GM12878 (cell line): ENCODE data around the gene SERPINB13. TPM values are rescaled to one million over a fixed set of nuclear protein-coding genes. Genes with fewer than 3 reads are reported as not detected.

ENCODE experiments used
- ATAC-seq: fragments of 200-7000 bp; cut with Tn5 transposase; 3 replicates; pipeline ENCODE4 v1.9.1; 2020; ENCODE audit warnings: mild to moderate bottlenecking, moderate library complexity
- BruUV-seq: library from RNA; stranded (reverse); fragments of 400-500 nt; replicated peaks from 2 replicates; lab custom pipeline; 2021; lab: Mats Ljungman, UMichigan
- CTCF ChIA-PET: fragments of 300-600 bp; sonication (Branson Sonifier 250); formaldehyde crosslinking; extraction: SDS; loops from one replicate; lab custom pipeline; 2021; ENCODE audit warnings: inconsistent platforms; lab: Yijun Ruan, JAX
- POLR2A ChIA-PET: fragments of 350-600 bp; formaldehyde crosslinking; extraction: SDS; loops from one replicate; lab custom pipeline; 2021; ENCODE audit warnings: inconsistent platforms; lab: Charles Lee
- RAD21 ChIA-PET: fragments of 300-600 bp; sonication (Branson Sonifier 250); formaldehyde crosslinking; loops from one replicate; lab custom pipeline; 2023; ENCODE audit warnings: antibody characterized with exemption; ENCODE audit not compliant: unreplicated experiment; lab: Charles Lee
- SMC1A ChIA-PET: fragments of 300-600 bp; sonication (Branson Sonifier 250); formaldehyde crosslinking; loops from one replicate; lab custom pipeline; 2023; ENCODE audit not compliant: unreplicated experiment, uncharacterized antibody; lab: Charles Lee
- DNase-seq: peaks from one replicate; pipeline ENCODE4 v3.0.0-alpha.2; 2011; ENCODE audit warnings: low read depth, low spot score
- FAIRE-seq: peaks from 3 replicates; lab custom pipeline; 2011; peaks lifted over from hg19 to GRCh38; lab: Jason Lieb, UNC
- H2AFZ ChIP-seq: 2 replicates; pipeline ENCODE4 v1.6.0; 2011; ENCODE audit warnings: low read depth, low read length, control low read depth; ENCODE audit not compliant: control insufficient read depth
- H3K27ac ChIP-seq: 2 replicates; pipeline ENCODE4 v1.5.1; 2011; ENCODE audit warnings: control low read depth; ENCODE audit not compliant: control insufficient read depth, insufficient read depth
- H3K27me3 ChIP-seq, 2 experiments: replicated peaks in 1 of 2; 2 replicates each; pipeline versions ENCODE4 v1.6.0 to v1.6.1; 2011; ENCODE audit warnings: low read length in 1 of 2; ENCODE audit not compliant: control insufficient read depth in 2 of 2, insufficient read depth in 2 of 2
- H3K36me3 ChIP-seq, 2 experiments: 2 replicates each; pipeline ENCODE4 v1.5.1; 2011; ENCODE audit warnings: low read length in 1 of 2; ENCODE audit not compliant: control insufficient read depth in 2 of 2, insufficient read depth in 2 of 2
- H3K4me1 ChIP-seq: 2 replicates; pipeline ENCODE4 v1.6.1; 2011; ENCODE audit warnings: mild to moderate bottlenecking, low read length, moderate library complexity, mixed read lengths; ENCODE audit not compliant: control insufficient read depth, insufficient read depth
- H3K4me2 ChIP-seq: 2 replicates; pipeline ENCODE4 v1.6.0; 2011; ENCODE audit warnings: control low read depth; ENCODE audit not compliant: control insufficient read depth, insufficient read depth
- H3K4me3 ChIP-seq: fragments of 200-600 bp; sonication (generic); 2 replicates; pipeline ENCODE4 v1.5.1; 2016
- H3K79me2 ChIP-seq: 2 replicates; pipeline ENCODE4 v1.6.0; 2011; ENCODE audit warnings: low read length; ENCODE audit not compliant: control insufficient read depth, insufficient read depth
- H3K9ac ChIP-seq: 2 replicates; pipeline ENCODE4 v1.8.0; 2011; ENCODE audit warnings: low read length, control low read depth, mixed read lengths; ENCODE audit not compliant: control insufficient read depth, insufficient read depth
- H3K9me3 ChIP-seq: replicated peaks from 3 replicates; pipeline ENCODE4 v1.5.1; 2011; ENCODE audit warnings: mild to moderate bottlenecking, low read length; ENCODE audit not compliant: control insufficient read depth, insufficient read depth
- H4K20me1 ChIP-seq: 2 replicates; pipeline ENCODE4 v1.6.0; 2011; ENCODE audit not compliant: control insufficient read depth, insufficient read depth
- ASH2L ChIP-seq: fragments of 300-600, 200-600 bp; sonication (generic); IDR thresholded peaks from 2 replicates; pipeline ENCODE4 v1.6.1; 2017; ENCODE audit warnings: low read depth, mild to moderate bottlenecking, borderline replicate concordance
- CBFB ChIP-seq: IDR thresholded peaks from 2 replicates; pipeline ENCODE4 v1.6.1; 2016; ENCODE audit warnings: antibody characterized with exemption, low read depth
- CTCF ChIP-seq, 3 experiments: IDR thresholded peaks in 2 of 3; conservative IDR thresholded peaks in 1 of 3; 2 replicates each; pipeline ENCODE4 v1.5.1; 2011; ENCODE audit warnings: low read depth in 3 of 3, low read length in 3 of 3, mild to moderate bottlenecking in 3 of 3, control low read depth in 2 of 3, moderate library complexity in 2 of 3, inconsistent platforms in 1 of 3, mixed read lengths in 1 of 3; ENCODE audit not compliant: control insufficient read depth in 2 of 3, insufficient read depth in 1 of 3; ENCODE audit errors: extremely low read depth in 1 of 3
- ESRRA ChIP-seq: IDR thresholded peaks from 2 replicates; pipeline ENCODE4 v1.6.1; 2012; ENCODE audit warnings: mild to moderate bottlenecking, low read length, improper control_type of control experiment
- FOXK2 ChIP-seq: fragments of 450-650 bp; IDR thresholded peaks from 2 replicates; pipeline ENCODE4 v1.6.1; 2017; ENCODE audit warnings: mild to moderate bottlenecking, moderate library complexity
- GATAD2B ChIP-seq: fragments of 450-650 bp; conservative IDR thresholded peaks from 2 replicates; pipeline ENCODE4 v1.6.1; 2017; ENCODE audit warnings: low read depth, mild to moderate bottlenecking, moderate library complexity
- HDGF ChIP-seq: fragments of 450-650 bp; IDR thresholded peaks from 2 replicates; pipeline ENCODE4 v1.6.1; 2016; ENCODE audit warnings: antibody characterized with exemption
- MYB ChIP-seq: fragments of 150-350 bp; IDR thresholded peaks from 2 replicates; pipeline ENCODE4 v1.6.1; 2014; ENCODE audit warnings: mild to moderate bottlenecking, low read depth, low read length, borderline replicate concordance
- NFYA ChIP-seq: IDR thresholded peaks from 2 replicates; pipeline ENCODE4 v1.6.1; 2011; ENCODE audit warnings: low read depth, mild to moderate bottlenecking, low read length, improper control_type of control experiment, borderline replicate concordance
- PML ChIP-seq: IDR thresholded peaks from 2 replicates; pipeline ENCODE4 v1.6.1; 2012; ENCODE audit warnings: low read length, inconsistent platforms
- PRDM15 ChIP-seq: fragments of 450-650 bp; formaldehyde crosslinking; IDR thresholded peaks from 2 replicates; pipeline ENCODE4 v1.4.0; 2020; ENCODE audit warnings: mild to moderate bottlenecking, moderate library complexity
- RUNX3 ChIP-seq: IDR thresholded peaks from 2 replicates; pipeline ENCODE4 v1.6.1; 2012; ENCODE audit warnings: low read length, inconsistent platforms
- SIX5 ChIP-seq: IDR thresholded peaks from 2 replicates; pipeline ENCODE4 v1.6.1; 2011; ENCODE audit warnings: mild to moderate bottlenecking, low read depth, low read length, moderate library complexity; ENCODE audit not compliant: severe bottlenecking
- SMAD5 ChIP-seq: IDR thresholded peaks from 2 replicates; pipeline ENCODE4 v1.6.1; 2016; ENCODE audit warnings: antibody characterized with exemption, low read depth
- TAF1 ChIP-seq: IDR thresholded peaks from 2 replicates; pipeline ENCODE4 v1.6.1; 2011; ENCODE audit warnings: mild to moderate bottlenecking, low read depth, low read length, borderline replicate concordance
- TBL1XR1 ChIP-seq: IDR thresholded peaks from 2 replicates; pipeline ENCODE4 v1.6.1; 2012; ENCODE audit warnings: low read depth, low read length, improper control_type of control experiment
- WRNIP1 ChIP-seq: IDR thresholded peaks from 2 replicates; pipeline ENCODE4 v1.6.1; 2011; ENCODE audit warnings: low read depth, low read length, improper control_type of control experiment, borderline replicate concordance
- YBX1 ChIP-seq: fragments of 450-650 bp; IDR thresholded peaks from 2 replicates; pipeline ENCODE4 v1.6.1; 2016; ENCODE audit warnings: antibody characterized with exemption
- ZNF24 ChIP-seq: fragments of 450-650 bp; IDR thresholded peaks from 2 replicates; pipeline ENCODE4 v1.6.1; 2017; ENCODE audit warnings: antibody characterized with exemption, mild to moderate bottlenecking
- ZNF622 ChIP-seq: fragments of 450-650 bp; IDR thresholded peaks from 2 replicates; pipeline ENCODE4 v1.6.1; 2017; ENCODE audit warnings: mild to moderate bottlenecking, inconsistent platforms
- WGBS: methylation state at CpG from one replicate; pipeline ENCODE4 v1.1.6; 2016; ENCODE audit warnings: low lambda C conversion rate; ENCODE audit not compliant: insufficient replicate concordance, insufficient coverage; ENCODE audit errors: missing lambda C conversion rate; 5-methylcytosine and 5-hydroxymethylcytosine counted together
- in situ Hi-C: fragments of 300-500 bp; cut with MboI; formaldehyde crosslinking; loops from 9 replicates; pipeline ENCODE4 v1.14.3; 2018; ENCODE audit warnings: mixed read lengths
- intact Hi-C: fragments of 100-400 bp; cut with micrococcal nuclease; formaldehyde crosslinking; loops from one replicate; pipeline ENCODE4 v1.14.2; 2022; ENCODE audit not compliant: unreplicated experiment
- polyA plus RNA-seq, 11 experiments: library from polyadenylated mRNA; depleted of rRNA in 4 of 11; unstranded in 6 of 11; stranded (reverse) in 5 of 11; fragments of >200 nt; fragmentation: Nextera tagmentation in 4 of 11; fragmentation: Illumina TruSeq in 1 of 11; extraction: Ambion mirVana in 4 of 11; extraction: Trizol in 1 of 11; gene quantifications; 1 replicate in 1 of 11; 2 replicates in 10 of 11; pipeline versions ENCODE4 v1.2.1 to v1.2.3, GENCODE V29; 2011 to 2016; ENCODE audit warnings: inconsistent platforms in 2 of 11, missing spikeins in 2 of 11, low read depth in 1 of 11
- total RNA-seq, 4 experiments: library from RNA; depleted of rRNA in 3 of 4; stranded (reverse); fragments of >200 nt in 3 of 4; fragmentation: Illumina TruSeq in 1 of 4; extraction: Trizol in 1 of 4; gene quantifications; 2 replicates each; pipeline versions ENCODE4 v1.2.1 to v1.2.3, GENCODE V29; 2013 to 2021

SERPINB13 gene
- total and polyA plus RNA-seq, 10 of the 15 experiments (the other 5 are each of a cell fraction or from before 2014, with no cell fraction given): not detected

- Histone ChIP-seq H3K36me3 (no peaks in the 10 kb centered on the region), H3K27me3 (no peaks in the 10 kb centered on the region; a peak in 1 of 4 replicates), H3K9me3 (no peaks in the 10 kb centered on the region), H3K27ac (no peak overlapping the region), H3K9ac (no peak overlapping the region), H3K4me2 (no peak overlapping the region), H3K4me3 (no peak overlapping the region), H3K4me1 (no peaks in the 10 kb centered on the region), H4K20me1 (no peaks in the 10 kb centered on the region), H3K79me2 (no peaks in the 10 kb centered on the region), H2AFZ (no peak overlapping the region)
- ChIA-PET RAD21 (interaction anchor here (1.3 kb wide), 1 partner anchor 33 kb away, joined by 3 read pairs; no protein-coding TSS in a partner anchor), POLR2A (interaction anchor here (0.6 kb wide), 1 partner anchor 74 kb away, joined by 4 read pairs; no protein-coding TSS in a partner anchor), CTCF (interaction anchor here (1.5 kb wide), 1 partner anchor 29 kb away, joined by 3 read pairs; no protein-coding TSS in a partner anchor), SMC1A (interaction anchor here (0.7 to 1.2 kb wide), 3 partner anchors 18 to 27 kb away, joined by 3 read pairs; no protein-coding TSS in a partner anchor)
- BruUV-seq: no TSS peak
- no peak for ATAC-seq
- in situ Hi-C loops: loop anchor here (10.0 kb wide), 1 partner anchor 60 kb away; no protein-coding TSS in a partner anchor
- intact Hi-C loops: no loop called here
- 0% methylated on average over 3 of the region's 3 CpGs for WGBS
- no peak for DNase-seq
- no peak for FAIRE-seq
- TF ChIP-seq PRDM15 (CRISPR knock-in tag) (no peak), RUNX3 (no peak), ZNF24 (no peak), WRNIP1 (no peak), TAF1 (no peak), PML (no peak), ESRRA (no peak), GATAD2B (no peak), CBFB (no peak), SIX5 (no peak), SMAD5 (no peak), ASH2L (no peak), MYB (no peak), CTCF (IDR thresholded peaks at IDR 0.05 in 2 of 3, conservative IDR thresholded peaks at IDR 0.05 in 1 of 3; ENCODE audit: control insufficient read depth in 2 of 3, extremely low read depth in 1 of 3, insufficient read depth in 1 of 3, low read depth in 3 of 3, low read length in 3 of 3) (no peak), YBX1 (no peak), ZNF622 (no peak), NFYA (no peak), FOXK2 (no peak), TBL1XR1 (no peak), HDGF (no peak)
These were observed 42.1 kb upstream of the SERPINB13 start for GRCh38 chr18:63545000-63545399.
